Suprapubic skin (tissue), 4 donors: ENCODE data around the gene POPDC2. TPM values are rescaled to one million over a fixed set of nuclear protein-coding genes. Genes with fewer than 3 reads are reported as not detected.
A peak's percentile ranks its signal among the peaks of the same experiment; 100 is the strongest.

Experiments used
- DNase-seq, 2 donors: peaks; one replicate each; pipeline ENCODE4 v3.0.0-alpha.2; 2019; ENCODE audit warnings: low spot score in 2 of 2
- H3K27ac ChIP-seq: fragments of 200-600 bp; sonication (generic); one replicate; pipeline ENCODE4 v1.5.1; 2019
- H3K27me3 ChIP-seq: fragments of 200-600 bp; sonication (generic); one replicate; pipeline ENCODE4 v1.5.1; 2019
- H3K36me3 ChIP-seq: fragments of 200-600 bp; sonication (generic); one replicate; pipeline ENCODE4 v1.5.1; 2019
- H3K4me1 ChIP-seq: fragments of 200-600 bp; sonication (generic); one replicate; pipeline ENCODE4 v1.5.1; 2019
- H3K4me3 ChIP-seq: fragments of 200-600 bp; sonication (generic); one replicate; pipeline ENCODE4 v1.5.1; 2019; ENCODE audit warnings: mild to moderate bottlenecking
- H3K9me3 ChIP-seq: fragments of 200-600 bp; sonication (generic); one replicate; pipeline ENCODE4 v1.5.1; 2019
- CTCF ChIP-seq, 2 donors: fragments of 200-600 bp in 1 of 2; fragments of 450-650 bp in 1 of 2; sonication (generic) in 1 of 2; IDR thresholded peaks; one replicate each; pipeline ENCODE4 v1.5.1; 2016 to 2019; ENCODE audit warnings: antibody characterized with exemption in 2 of 2, mild to moderate bottlenecking in 1 of 2, moderate library complexity in 1 of 2
- EP300 ChIP-seq: sonication (generic); formaldehyde crosslinking; IDR thresholded peaks from one replicate; pipeline ENCODE4 v1.6.1; 2017; ENCODE audit warnings: antibody characterized with exemption
- POLR2A ChIP-seq, 2 donors: fragments of 450-650 bp; IDR thresholded peaks; one replicate each; pipeline ENCODE4 v1.6.1; 2017; ENCODE audit warnings: antibody characterized with exemption in 2 of 2, mild to moderate bottlenecking in 2 of 2, moderate library complexity in 2 of 2
- POLR2AphosphoS5 ChIP-seq, 3 donors: sonication (generic); formaldehyde crosslinking; IDR thresholded peaks; one replicate each; pipeline ENCODE4 v1.6.1; 2017; ENCODE audit warnings: antibody characterized with exemption in 3 of 3
- WGBS: methylation state at CpG from one replicate; pipeline ENCODE4 v1.1.5; 2018; 5-methylcytosine and 5-hydroxymethylcytosine counted together
- total RNA-seq, 4 donors: library from RNA; depleted of rRNA; stranded (reverse); fragments of >200 nt; gene quantifications; one replicate each; pipeline ENCODE4 v1.1.0, GENCODE V29; 2016

Gene POPDC2
- total RNA-seq, 4 donors from 2014 or later: 0.68 to 4.5 (median 3.4) TPM

- TF ChIP-seq POLR2AphosphoS5 (IDR thresholded peaks at IDR 0.05) (no peak), POLR2A (IDR thresholded peaks at IDR 0.05) (no peak), CTCF (IDR thresholded peaks at IDR 0.05) (no peak), EP300 (no peak)
- H3K27ac ChIP-seq: no peak overlapping the region
- H3K27me3 ChIP-seq: no peaks in the 10 kb centered on the region
- WGBS: 92% methylated on average over 8 of the region's 9 CpGs
- no peak overlapping the region for H3K4me3 ChIP-seq
- no peak for DNase-seq
- H3K9me3 ChIP-seq: no peaks in the 10 kb centered on the region
- H3K36me3 ChIP-seq: no peaks in the 10 kb centered on the region
- peaks cover 4% of the 10 kb centered on the region for H3K4me1 ChIP-seq
Observed at GRCh38 chr3:119659606-119660291, 640 bp downstream of the POPDC2 start.

- no peak overlapping the region for H3K27ac ChIP-seq
Observed at GRCh38 chr3:119658994-119659393, 1.4 kb downstream of the POPDC2 start.

GRCh38 chr3:119657887-119658702, 2.3 kb downstream of the POPDC2 start:
- no peak for DNase-seq
- Histone ChIP-seq H3K4me3 (no peak overlapping the region), H3K36me3 (no peaks in the 10 kb centered on the region), H3K27ac (no peak overlapping the region), H3K27me3 (no peaks in the 10 kb centered on the region), H3K4me1 (peaks cover 4% of the 10 kb centered on the region), H3K9me3 (no peaks in the 10 kb centered on the region)
- 82% methylated on average over 4 of the region's 4 CpGs for WGBS
- TF ChIP-seq POLR2AphosphoS5 (IDR thresholded peaks at IDR 0.05): no peak
- no peak for TF ChIP-seq EP300

More at GRCh38 chr3:119658994-119659393, 1.4 kb downstream of the POPDC2 start:
- H3K27me3 ChIP-seq: no peaks in the 10 kb centered on the region
- peaks cover 4% of the 10 kb centered on the region for H3K4me1 ChIP-seq
- WGBS: 96% methylated on average over 2 of the region's 2 CpGs
- DNase-seq: no peak
- no peak for TF ChIP-seq CTCF (IDR thresholded peaks at IDR 0.05)
- no peak for TF ChIP-seq EP300
- H3K36me3 ChIP-seq: no peaks in the 10 kb centered on the region
- H3K4me3 ChIP-seq: no peak overlapping the region
- H3K9me3 ChIP-seq: no peaks in the 10 kb centered on the region

- no peak for DNase-seq
- WGBS: 37% methylated on average over 2 of the region's 2 CpGs
- no peak overlapping the region for H3K4me3 ChIP-seq
Observed at GRCh38 chr3:119653876-119654275, 6.5 kb downstream of the POPDC2 start.

GRCh38 chr3:119652306-119653033, 7.9 kb downstream of the POPDC2 start:
- TF ChIP-seq CTCF (IDR thresholded peaks at IDR 0.05): no peak
- no peak for TF ChIP-seq POLR2AphosphoS5 (IDR thresholded peaks at IDR 0.05)
- no peak for TF ChIP-seq EP300
- TF ChIP-seq POLR2A (IDR thresholded peaks at IDR 0.05): no peak
- DNase-seq: no peak
- peaks cover 3% of the 10 kb centered on the region for H3K36me3 ChIP-seq
- 83% methylated on average over 7 of the region's 7 CpGs for WGBS
- no peak overlapping the region for H3K4me3 ChIP-seq
- H3K9me3 ChIP-seq: no peaks in the 10 kb centered on the region
- no peaks in the 10 kb centered on the region for H3K27me3 ChIP-seq
- peak overlapping the region; percentile 9 for H3K27ac ChIP-seq
- H3K4me1 ChIP-seq: no peaks in the 10 kb centered on the region

More at GRCh38 chr3:119653876-119654275, 6.5 kb downstream of the POPDC2 start:
- no peak for TF ChIP-seq POLR2AphosphoS5 (IDR thresholded peaks at IDR 0.05)
- no peak for TF ChIP-seq POLR2A (IDR thresholded peaks at IDR 0.05)
- no peak for TF ChIP-seq EP300
- no peak for TF ChIP-seq CTCF (IDR thresholded peaks at IDR 0.05)
- H3K36me3 ChIP-seq: no peaks in the 10 kb centered on the region
- H3K27me3 ChIP-seq: no peaks in the 10 kb centered on the region
- no peak overlapping the region for H3K27ac ChIP-seq
- no peaks in the 10 kb centered on the region for H3K9me3 ChIP-seq
- no peaks in the 10 kb centered on the region for H3K4me1 ChIP-seq
